Immature natural killer cell (primary cell): ENCODE measurements around the gene WDR37. TPM values are rescaled to one million over a fixed set of nuclear protein-coding genes. Genes with fewer than 3 reads are reported as not detected.
"Not testable (repeated sequence)": the region's sequence is repeated elsewhere in the genome, so short reads cannot be mapped to it uniquely, and the experiment has no call there.

ENCODE experiments used
- DNase-seq, 3 donors: peaks; one replicate each; pipeline ENCODE4 v3.0.0; 2022; ENCODE audit warnings: mixed read lengths in 1 of 3
- H3K27ac Mint-ChIP-seq, 6 donors: one replicate each; pipeline ENCODE4 v1.8.0; 2020; ENCODE audit warnings: mixed read lengths in 6 of 6, mild to moderate bottlenecking in 5 of 6, inconsistent platforms in 4 of 6, moderate library complexity in 3 of 6
- H3K27me3 Mint-ChIP-seq, 3 donors: one replicate each; pipeline ENCODE4 v1.8.0; 2020 to 2021; ENCODE audit warnings: low read depth in 3 of 3, mild to moderate bottlenecking in 3 of 3, mixed read lengths in 3 of 3, moderate library complexity in 3 of 3, inconsistent platforms in 1 of 3
- H3K36me3 Mint-ChIP-seq, 3 donors: one replicate each; pipeline ENCODE4 v1.8.0; 2020; ENCODE audit warnings: mixed read lengths in 3 of 3, inconsistent platforms in 2 of 3, mild to moderate bottlenecking in 2 of 3
- H3K4me1 Mint-ChIP-seq, 2 donors: one replicate each; pipeline ENCODE4 v1.8.0; 2020; ENCODE audit warnings: inconsistent platforms in 2 of 2, mild to moderate bottlenecking in 2 of 2, mixed read lengths in 2 of 2, moderate library complexity in 1 of 2
- H3K4me3 Mint-ChIP-seq, 5 donors: one replicate each; pipeline ENCODE4 v1.8.0; 2020; ENCODE audit warnings: mild to moderate bottlenecking in 5 of 5, mixed read lengths in 5 of 5, inconsistent platforms in 3 of 5, moderate library complexity in 3 of 5
- H3K9me3 Mint-ChIP-seq, 6 donors: one replicate each; pipeline ENCODE4 v1.8.0; 2020; ENCODE audit warnings: mild to moderate bottlenecking in 6 of 6, mixed read lengths in 6 of 6, inconsistent platforms in 4 of 6, moderate library complexity in 3 of 6
- polyA plus RNA-seq, 3 donors: library from polyadenylated mRNA; unstranded; fragments of 300-500 nt; fragmentation: Illumina TruSeq; gene quantifications; one replicate each; pipeline ENCODE4 v1.2.3, GENCODE V29; 2021

The WDR37 gene
- polyA plus RNA-seq, 3 donors from 2014 or later, result 16.7 to 32.2 (median 26.5) TPM

DNA sequence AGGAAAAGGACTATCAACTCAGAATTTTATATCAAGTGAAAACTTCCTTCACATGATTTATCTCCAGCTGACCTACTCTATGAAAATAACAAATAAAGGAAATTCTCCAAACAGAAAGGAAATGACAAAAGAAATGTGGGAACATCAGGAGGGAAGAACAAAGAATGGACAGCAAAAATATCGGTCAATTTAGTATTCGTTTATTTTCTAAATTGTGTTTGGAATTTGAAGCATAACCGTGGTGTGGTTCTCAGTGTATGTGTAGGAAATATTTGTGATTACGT is 8.7 kb downstream of the WDR37 start:
- Mint-ChIP-seq H3K9me3 (peaks cover 0 to 1% (median 0%) of the 10 kb centered on the region in 6 donors), H3K27ac (peak overlapping the region; percentile 85 to 96 (median 93)), H3K27me3 (peaks cover 0 to 12% (median 6%) of the 10 kb centered on the region in 3 donors), H3K4me3 (peak overlapping the region; percentile 17 to 78 (median 48)), H3K36me3 (peaks cover 0 to 9% (median 0%) of the 10 kb centered on the region in 3 donors), H3K4me1 (peaks cover 96 to 98% of the 10 kb centered on the region in 2 donors)
- no peak for DNase-seq

DNA sequence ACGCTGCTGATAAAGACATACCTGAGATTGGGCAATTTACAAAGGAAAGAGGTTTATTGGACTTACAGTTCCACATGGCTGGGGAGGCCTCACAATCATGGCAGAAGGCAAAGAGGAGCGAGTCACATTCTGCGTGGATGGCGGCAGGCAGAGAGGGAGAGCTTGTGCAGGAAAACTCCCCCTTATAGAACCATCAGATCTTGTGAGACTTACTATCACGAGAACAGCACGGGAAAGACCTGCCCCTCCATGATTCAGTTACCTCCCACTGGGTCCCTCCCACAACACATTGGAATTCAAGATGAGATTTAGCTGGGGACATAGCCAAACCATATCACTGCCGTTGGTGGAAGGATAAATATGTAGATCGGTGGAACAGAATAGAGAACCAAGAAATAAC is 10.5 kb downstream of the WDR37 start:
- Mint-ChIP-seq H3K4me1 (peaks cover 88 to 98% of the 10 kb centered on the region in 2 donors), H3K27me3 (peaks cover 0 to 12% (median 6%) of the 10 kb centered on the region in 3 donors), H3K4me3 (peak overlapping the region in 2 of 5 donors; percentile 8 to 31), H3K27ac (peak overlapping the region; percentile 61 to 90 (median 77))
- H3K36me3 Mint-ChIP-seq, H3K9me3 Mint-ChIP-seq, DNase-seq: not testable (repeated sequence)

GRCh38 chr10:1068380-1069361 is 12.5 kb downstream of the WDR37 start:
- Mint-ChIP-seq H3K4me3 (peak overlapping the region; percentile 58 to 84 (median 62)), H3K27me3 (peaks cover 0 to 7% (median 6%) of the 10 kb centered on the region in 3 donors), H3K4me1 (peaks cover 68 to 92% of the 10 kb centered on the region in 2 donors)

GRCh38 chr10:1070919-1071318 is 14.7 kb downstream of the WDR37 start:
- no peak overlapping the region for H3K4me3 Mint-ChIP-seq
- DNase-seq, result no peak
- H3K36me3 Mint-ChIP-seq, result peaks cover 3 to 14% (median 4%) of the 10 kb centered on the region in 3 donors
- no peaks in the 10 kb centered on the region for H3K9me3 Mint-ChIP-seq
- H3K27me3 Mint-ChIP-seq, result peaks cover 3 to 6% (median 4%) of the 10 kb centered on the region in 3 donors
- H3K4me1 Mint-ChIP-seq, result peaks cover 57 to 90% of the 10 kb centered on the region in 2 donors
- H3K27ac Mint-ChIP-seq, result peak overlapping the region in 4 of 6 donors; percentile 13 to 67 (median 32)

More at GRCh38 chr10:1068380-1069361, 12.5 kb downstream of the WDR37 start:
- DNase-seq, result no peak
- H3K36me3 Mint-ChIP-seq, result peaks cover 0 to 9% (median 8%) of the 10 kb centered on the region in 3 donors
- peaks cover 0 to 1% (median 0%) of the 10 kb centered on the region in 6 donors for H3K9me3 Mint-ChIP-seq
- H3K27ac Mint-ChIP-seq, result peak overlapping the region; percentile 61 to 90 (median 79)

DNA sequence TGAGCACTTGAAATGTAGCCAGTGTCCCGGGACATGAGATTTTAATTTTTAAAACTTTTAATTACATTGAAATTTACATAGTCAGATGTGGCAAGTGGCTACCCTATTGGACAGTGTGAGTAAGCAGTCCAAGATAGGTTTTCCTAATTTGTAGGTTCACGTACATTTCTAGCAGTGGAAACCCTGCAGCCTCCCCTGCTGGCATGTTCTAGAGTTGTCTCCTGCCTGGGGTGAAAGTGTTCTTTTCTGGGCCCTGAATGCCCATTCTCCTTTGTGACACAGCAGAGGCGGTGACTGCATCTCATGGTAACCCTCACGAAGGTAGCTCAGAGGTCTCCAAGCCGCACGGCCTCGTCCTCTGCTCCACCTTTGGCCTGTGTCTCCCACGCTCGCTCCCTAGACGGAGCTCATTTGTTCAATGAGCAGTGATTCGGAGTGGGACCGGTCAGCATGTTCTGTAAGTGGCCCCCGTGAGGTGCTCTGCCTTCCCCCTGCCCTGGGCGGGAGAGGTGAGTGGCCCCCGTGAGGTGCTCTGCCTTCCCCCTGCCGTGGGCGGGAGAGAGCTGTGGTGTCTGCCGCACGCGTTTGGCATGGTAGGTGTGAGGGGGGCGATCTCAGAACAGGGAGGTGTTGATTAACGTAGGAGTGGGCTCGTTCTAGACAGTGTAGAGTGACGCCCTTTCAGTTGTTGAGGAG is 18.0 kb downstream of the WDR37 start:
- DNase-seq, result no peak
- Mint-ChIP-seq H3K4me3 (no peak overlapping the region), H3K27me3 (peaks cover 3 to 4% (median 4%) of the 10 kb centered on the region in 3 donors), H3K9me3 (no peaks in the 10 kb centered on the region), H3K36me3 (peaks cover 3 to 14% (median 8%) of the 10 kb centered on the region in 3 donors), H3K27ac (peak overlapping the region; percentile 57 to 92 (median 82)), H3K4me1 (peaks cover 27 to 66% of the 10 kb centered on the region in 2 donors)

GRCh38 chr10:1074748-1075308 is 18.6 kb downstream of the WDR37 start:
- no peaks in the 10 kb centered on the region for H3K9me3 Mint-ChIP-seq

GRCh38 chr10:1078668-1079067 is 22.5 kb downstream of the WDR37 start:
- DNase-seq, result no peak
- H3K36me3 Mint-ChIP-seq, result peaks cover 16 to 35% (median 33%) of the 10 kb centered on the region in 3 donors
- peaks cover 2 to 4% (median 3%) of the 10 kb centered on the region in 3 donors for H3K27me3 Mint-ChIP-seq
- peak overlapping the region in 3 of 6 donors; percentile 3 to 64 (median 36) for H3K27ac Mint-ChIP-seq
- H3K4me3 Mint-ChIP-seq, result no peak overlapping the region
- H3K9me3 Mint-ChIP-seq, result no peaks in the 10 kb centered on the region
- peaks cover 16 to 38% of the 10 kb centered on the region in 2 donors for H3K4me1 Mint-ChIP-seq

More at GRCh38 chr10:1074748-1075308, 18.6 kb downstream of the WDR37 start:
- H3K27me3 Mint-ChIP-seq, result peaks cover 2 to 4% (median 3%) of the 10 kb centered on the region in 3 donors
- peaks cover 21 to 61% of the 10 kb centered on the region in 2 donors for H3K4me1 Mint-ChIP-seq
- H3K4me3 Mint-ChIP-seq, result no peak overlapping the region
- no peak for DNase-seq
- H3K27ac Mint-ChIP-seq, result peak overlapping the region; percentile 57 to 92 (median 82)
- H3K36me3 Mint-ChIP-seq, result peaks cover 5 to 16% (median 10%) of the 10 kb centered on the region in 3 donors

DNA sequence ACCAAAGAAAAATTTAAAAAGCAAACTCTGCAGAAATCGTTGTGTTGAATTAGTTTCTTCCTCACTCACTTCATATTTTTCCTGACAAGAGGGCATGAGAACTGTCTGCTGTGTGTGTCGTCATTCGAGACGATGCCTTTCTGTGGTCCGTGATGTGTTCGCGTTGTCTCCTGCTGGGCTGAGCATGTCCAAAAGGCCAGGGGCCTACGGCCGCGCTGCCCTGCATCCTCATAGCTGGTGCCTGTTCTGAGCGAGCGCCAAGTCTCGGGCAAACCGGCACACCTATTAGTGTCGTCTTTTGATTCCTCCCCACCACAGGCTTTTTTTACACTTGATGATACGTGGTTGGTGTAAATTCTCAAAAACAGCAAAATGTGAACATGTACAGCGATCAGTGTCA is 27.4 kb downstream of the WDR37 start:
- peaks cover 0 to 1% (median 0%) of the 10 kb centered on the region in 3 donors for H3K27me3 Mint-ChIP-seq
- H3K27ac Mint-ChIP-seq, result no peak overlapping the region
- DNase-seq, result no peak
- H3K4me1 Mint-ChIP-seq, result peaks cover 23 to 42% of the 10 kb centered on the region in 2 donors
- no peak overlapping the region for H3K4me3 Mint-ChIP-seq
- H3K9me3 Mint-ChIP-seq, result no peaks in the 10 kb centered on the region
- peaks cover 18 to 59% (median 52%) of the 10 kb centered on the region in 3 donors for H3K36me3 Mint-ChIP-seq

DNA sequence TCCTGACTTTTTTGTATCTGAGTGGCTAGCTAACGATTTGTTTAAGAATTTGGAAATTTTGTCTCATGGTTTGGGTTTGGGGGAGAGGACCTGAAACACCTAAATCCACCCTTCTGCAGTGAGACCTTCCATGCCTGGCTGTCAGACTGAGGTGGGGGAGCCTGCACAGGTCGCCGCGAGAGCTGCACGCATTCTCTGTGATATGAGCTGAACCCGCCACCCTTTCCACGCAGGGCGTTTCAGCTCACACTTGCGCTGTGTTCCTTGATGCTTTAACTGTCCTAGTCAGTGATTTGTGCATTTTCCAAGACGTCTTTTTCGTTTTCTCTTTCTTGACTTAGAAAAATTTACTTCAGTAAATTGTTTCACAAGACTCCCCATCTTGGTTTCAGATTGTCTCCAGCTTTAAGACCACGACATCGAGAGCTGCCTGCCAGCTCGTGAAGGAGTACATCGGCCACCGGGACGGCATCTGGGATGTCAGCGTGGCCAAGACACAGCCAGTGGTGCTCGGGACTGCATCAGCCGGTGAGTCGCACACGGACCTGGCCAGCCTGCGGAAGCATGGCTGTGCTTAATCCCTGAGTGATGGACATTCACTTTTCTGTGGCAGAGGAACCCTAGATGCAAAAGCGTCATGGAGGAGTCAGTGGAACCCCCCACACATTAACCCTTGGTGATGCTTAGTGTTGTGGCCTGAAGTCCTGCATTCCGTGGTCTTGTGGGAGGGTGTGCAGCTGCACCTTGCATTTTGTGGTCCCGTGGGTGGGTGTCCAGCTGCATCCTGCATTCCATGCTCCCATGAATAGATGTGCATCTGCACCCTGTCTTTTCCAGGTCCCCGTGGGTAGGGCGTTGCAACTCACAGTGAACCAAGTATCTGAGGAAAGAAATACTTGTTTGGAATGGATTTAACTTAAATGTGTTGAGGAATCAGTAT is 28.1 kb downstream of the WDR37 start:
- DNase-seq, result no peak
- peaks cover 0 to 1% (median 0%) of the 10 kb centered on the region in 3 donors for H3K27me3 Mint-ChIP-seq
- peaks cover 18 to 60% (median 51%) of the 10 kb centered on the region in 3 donors for H3K36me3 Mint-ChIP-seq
- no peak overlapping the region for H3K4me3 Mint-ChIP-seq
- no peaks in the 10 kb centered on the region for H3K9me3 Mint-ChIP-seq
- H3K4me1 Mint-ChIP-seq, result peaks cover 23 to 40% of the 10 kb centered on the region in 2 donors
- no peak overlapping the region for H3K27ac Mint-ChIP-seq

GRCh38 chr10:1085258-1085657 is 29.1 kb downstream of the WDR37 start:
- Mint-ChIP-seq H3K27ac (no peak overlapping the region), H3K9me3 (no peaks in the 10 kb centered on the region), H3K36me3 (peaks cover 12 to 59% (median 49%) of the 10 kb centered on the region in 3 donors), H3K27me3 (peaks cover 0 to 1% (median 0%) of the 10 kb centered on the region in 3 donors), H3K4me1 (peaks cover 22 to 35% of the 10 kb centered on the region in 2 donors), H3K4me3 (no peak overlapping the region)
- DNase-seq, result no peak

DNA sequence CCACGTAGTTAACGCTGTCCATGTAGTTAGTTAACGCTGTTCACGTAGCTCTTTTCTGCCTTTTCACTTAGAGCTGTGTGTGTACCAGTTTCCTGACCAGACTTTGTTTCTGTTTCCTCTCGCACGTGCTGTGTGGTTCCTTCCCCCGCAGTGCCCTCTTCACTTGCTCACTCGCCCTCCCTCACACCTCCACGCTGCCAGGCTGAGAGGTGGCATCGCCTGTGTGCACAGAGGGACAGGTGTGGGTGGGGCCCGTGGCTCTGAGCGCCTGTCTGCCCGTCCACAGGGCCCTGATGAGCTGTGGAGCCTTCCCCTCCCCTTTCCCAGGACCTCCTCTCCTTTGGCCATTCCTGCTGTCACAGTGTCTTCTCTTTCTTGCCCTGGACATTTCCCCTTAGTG is 30.6 kb downstream of the WDR37 start:
- Mint-ChIP-seq H3K9me3 (no peaks in the 10 kb centered on the region), H3K36me3 (peaks cover 10 to 62% (median 40%) of the 10 kb centered on the region in 3 donors), H3K27ac (peak overlapping the region; percentile 33 to 85 (median 76)), H3K4me3 (no peak overlapping the region), H3K27me3 (peaks cover 0 to 1% (median 0%) of the 10 kb centered on the region in 3 donors), H3K4me1 (peaks cover 22 to 35% of the 10 kb centered on the region in 2 donors)
- DNase-seq, result no peak

DNA sequence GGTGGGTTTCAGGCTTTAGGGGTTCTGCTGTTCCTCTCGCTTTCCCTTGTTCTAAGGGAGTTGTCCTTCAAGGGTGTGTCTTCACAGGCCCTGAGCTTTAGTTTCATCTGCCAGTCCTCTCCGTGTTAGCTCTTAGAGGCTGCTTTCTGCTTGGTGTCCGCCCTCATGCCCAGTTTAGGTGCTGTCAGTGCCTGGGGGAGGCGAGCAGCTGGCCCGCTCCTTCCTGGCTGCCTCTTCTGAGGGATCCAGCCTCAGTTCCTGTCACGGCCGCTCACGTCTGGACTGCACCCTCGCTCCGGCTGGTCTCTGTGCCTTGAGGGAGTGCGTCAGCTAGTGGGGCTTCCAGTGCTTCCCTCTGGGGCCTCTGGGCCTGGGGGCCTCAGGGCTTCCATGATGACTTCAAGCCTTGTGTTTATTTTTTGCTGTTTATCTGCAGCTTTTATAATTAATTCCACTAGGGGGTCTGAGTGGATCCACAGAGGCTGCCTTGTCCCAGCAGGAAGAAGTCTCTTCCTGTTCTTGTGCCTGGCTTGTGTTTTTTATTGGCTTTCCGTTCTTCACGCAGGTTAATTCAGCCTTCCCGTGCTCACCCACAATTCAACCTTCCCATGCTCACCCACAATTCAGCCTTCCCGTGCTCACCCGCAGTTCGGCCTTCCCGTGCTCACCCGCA is 33.0 kb downstream of the WDR37 start:
- Mint-ChIP-seq H3K36me3 (peaks cover 13 to 51% (median 30%) of the 10 kb centered on the region in 3 donors), H3K27ac (peak overlapping the region in 5 of 6 donors; percentile 27 to 71 (median 57)), H3K4me3 (no peak overlapping the region), H3K9me3 (no peaks in the 10 kb centered on the region), H3K27me3 (no peaks in the 10 kb centered on the region), H3K4me1 (peaks cover 17 to 38% of the 10 kb centered on the region in 2 donors)
- no peak for DNase-seq
